Neutrophil (primary cell): ENCODE results near the gene SYN1.
"Not testable (repeated sequence)": the region's sequence is repeated elsewhere in the genome, so short reads cannot be mapped to it uniquely, and the experiment has no call there.

Source experiments
- H3K27ac ChIP-seq: fragments of 200-600 bp; sonication (generic); 2 replicates; pipeline ENCODE4 v1.5.1; 2016; ENCODE audit warnings: mild to moderate bottlenecking, moderate library complexity
- H3K27me3 ChIP-seq: fragments of 200-600 bp; sonication (generic); 2 replicates; pipeline ENCODE4 v1.6.0; 2016; ENCODE audit warnings: mild to moderate bottlenecking
- H3K36me3 ChIP-seq: fragments of 200-600 bp; sonication (generic); 2 replicates; pipeline ENCODE4 v1.5.1; 2017
- H3K4me1 ChIP-seq, 2 experiments: fragments of 200-600 bp in 1 of 2; sonication (generic) in 1 of 2; 1 replicate in 1 of 2; 2 replicates in 1 of 2; pipeline versions ENCODE4 v1.5.1 to v1.6.1; 2013 to 2016; ENCODE audit warnings: low read depth in 1 of 2, low read length in 1 of 2, mild to moderate bottlenecking in 1 of 2, moderate library complexity in 1 of 2; ENCODE audit not compliant: control insufficient read depth in 1 of 2, insufficient read depth in 1 of 2
- H3K4me3 ChIP-seq, 2 experiments: fragments of 200-600 bp in 1 of 2; sonication (generic) in 1 of 2; 1 replicate in 1 of 2; 2 replicates in 1 of 2; pipeline ENCODE4 v1.5.1; 2013 to 2016; ENCODE audit warnings: low read depth in 1 of 2, low read length in 1 of 2, mild to moderate bottlenecking in 1 of 2, moderate library complexity in 1 of 2
- H3K9me3 ChIP-seq: fragments of 200-600 bp; sonication (generic); 2 replicates; pipeline ENCODE4 v1.5.1; 2016
- CTCF ChIP-seq: fragments of 200-600 bp; sonication (generic); IDR thresholded peaks from 2 replicates; pipeline ENCODE4 v1.5.1; 2016; ENCODE audit warnings: antibody characterized with exemption

SYN1 gene

GRCh38 chrX:47607091-47607490, 12.6 kb downstream of the SYN1 start:
- H3K4me1 ChIP-seq, result peaks cover 19 to 31% of the 10 kb centered on the region in 2 experiments
- TF ChIP-seq CTCF, result no peak
- no peaks in the 10 kb centered on the region for H3K36me3 ChIP-seq
- H3K4me3 ChIP-seq, result no peak overlapping the region
- no peak overlapping the region for H3K27ac ChIP-seq
- no peaks in the 10 kb centered on the region for H3K9me3 ChIP-seq
- H3K27me3 ChIP-seq, result no peaks in the 10 kb centered on the region

GRCh38 chrX:47605024-47605423, 14.6 kb downstream of the SYN1 start:
- no peak for TF ChIP-seq CTCF
- H3K27ac ChIP-seq, result no peak overlapping the region
- H3K4me1 ChIP-seq, result peaks cover 12 to 20% of the 10 kb centered on the region in 2 experiments
- H3K9me3 ChIP-seq, result no peaks in the 10 kb centered on the region
- no peaks in the 10 kb centered on the region for H3K36me3 ChIP-seq
- H3K4me3 ChIP-seq, result no peak overlapping the region
- no peaks in the 10 kb centered on the region for H3K27me3 ChIP-seq

GRCh38 chrX:47603125-47603524, 16.5 kb downstream of the SYN1 start:
- H3K4me1 ChIP-seq, H3K27me3 ChIP-seq, H3K36me3 ChIP-seq, H3K9me3 ChIP-seq, H3K4me3 ChIP-seq, H3K27ac ChIP-seq: not testable (repeated sequence)

- no peaks in the 10 kb centered on the region for H3K27me3 ChIP-seq
- H3K4me1 ChIP-seq, result no peaks in the 10 kb centered on the region
- TF ChIP-seq CTCF, result no peak
- H3K36me3 ChIP-seq, result no peaks in the 10 kb centered on the region
- no peaks in the 10 kb centered on the region for H3K9me3 ChIP-seq
- H3K4me3 ChIP-seq, result no peak overlapping the region
- no peak overlapping the region for H3K27ac ChIP-seq
These were observed 22.4 kb downstream of the SYN1 start for GRCh38 chrX:47597222-47597621.

- H3K27me3 ChIP-seq, result no peaks in the 10 kb centered on the region
- no peak overlapping the region for H3K27ac ChIP-seq
- H3K4me3 ChIP-seq, result no peak overlapping the region
- H3K36me3 ChIP-seq, result no peaks in the 10 kb centered on the region
- no peak for TF ChIP-seq CTCF
- H3K4me1 ChIP-seq, result no peaks in the 10 kb centered on the region
- no peaks in the 10 kb centered on the region for H3K9me3 ChIP-seq
These were observed 23.4 kb downstream of the SYN1 start for GRCh38 chrX:47596256-47596655.

- Histone ChIP-seq H3K4me1 (no peaks in the 10 kb centered on the region), H3K27me3 (no peaks in the 10 kb centered on the region), H3K36me3 (no peaks in the 10 kb centered on the region), H3K9me3 (no peaks in the 10 kb centered on the region), H3K4me3 (no peak overlapping the region), H3K27ac (no peak overlapping the region)
- no peak for TF ChIP-seq CTCF
These were observed 23.9 kb downstream of the SYN1 start for GRCh38 chrX:47595716-47596251.
